WI38 (cell line): ENCODE data around the gene AGGF1.
"Not testable (repeated sequence)": the region's sequence is repeated elsewhere in the genome, so short reads cannot be mapped to it uniquely, and the experiment has no call there.

Experiments used
- H3K4me3 ChIP-seq: 2 replicates; pipeline ENCODE4 v1.5.1; 2011; ENCODE audit warnings: low read depth, mild to moderate bottlenecking, control low read depth, low read length
- TF ChIP-seq, protein P1 (sequence below): IDR thresholded peaks from 2 replicates; pipeline ENCODE4 v1.5.1; 2012; ENCODE audit warnings: low read depth, mild to moderate bottlenecking, control low read depth, low read length

Gene AGGF1

GRCh38 chr5:76994337-76994736 is 35.9 kb upstream of the AGGF1 start:
- no peak overlapping the region for H3K4me3 ChIP-seq
- TF ChIP-seq, protein P1, sequence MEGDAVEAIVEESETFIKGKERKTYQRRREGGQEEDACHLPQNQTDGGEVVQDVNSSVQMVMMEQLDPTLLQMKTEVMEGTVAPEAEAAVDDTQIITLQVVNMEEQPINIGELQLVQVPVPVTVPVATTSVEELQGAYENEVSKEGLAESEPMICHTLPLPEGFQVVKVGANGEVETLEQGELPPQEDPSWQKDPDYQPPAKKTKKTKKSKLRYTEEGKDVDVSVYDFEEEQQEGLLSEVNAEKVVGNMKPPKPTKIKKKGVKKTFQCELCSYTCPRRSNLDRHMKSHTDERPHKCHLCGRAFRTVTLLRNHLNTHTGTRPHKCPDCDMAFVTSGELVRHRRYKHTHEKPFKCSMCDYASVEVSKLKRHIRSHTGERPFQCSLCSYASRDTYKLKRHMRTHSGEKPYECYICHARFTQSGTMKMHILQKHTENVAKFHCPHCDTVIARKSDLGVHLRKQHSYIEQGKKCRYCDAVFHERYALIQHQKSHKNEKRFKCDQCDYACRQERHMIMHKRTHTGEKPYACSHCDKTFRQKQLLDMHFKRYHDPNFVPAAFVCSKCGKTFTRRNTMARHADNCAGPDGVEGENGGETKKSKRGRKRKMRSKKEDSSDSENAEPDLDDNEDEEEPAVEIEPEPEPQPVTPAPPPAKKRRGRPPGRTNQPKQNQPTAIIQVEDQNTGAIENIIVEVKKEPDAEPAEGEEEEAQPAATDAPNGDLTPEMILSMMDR, result no peak

DNA sequence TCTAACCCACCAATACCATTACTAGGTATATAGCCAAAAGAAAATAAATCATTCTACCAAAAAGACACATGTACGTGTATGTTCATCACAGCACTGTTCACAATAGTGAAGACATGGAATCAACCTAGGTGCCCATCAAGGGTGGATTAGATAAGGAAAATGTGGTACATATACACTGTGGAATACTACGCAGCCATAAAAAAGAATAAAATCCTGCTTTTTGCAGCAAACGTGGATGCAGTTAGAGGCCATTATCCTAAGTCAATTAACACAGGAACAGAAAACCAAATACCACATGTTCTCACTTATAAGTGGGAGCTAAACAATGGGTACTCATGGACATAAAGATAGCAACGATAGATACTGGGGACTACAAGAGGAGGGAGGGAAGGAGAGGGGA is 32.0 kb upstream of the AGGF1 start:
- not testable (repeated sequence) for H3K4me3 ChIP-seq

DNA sequence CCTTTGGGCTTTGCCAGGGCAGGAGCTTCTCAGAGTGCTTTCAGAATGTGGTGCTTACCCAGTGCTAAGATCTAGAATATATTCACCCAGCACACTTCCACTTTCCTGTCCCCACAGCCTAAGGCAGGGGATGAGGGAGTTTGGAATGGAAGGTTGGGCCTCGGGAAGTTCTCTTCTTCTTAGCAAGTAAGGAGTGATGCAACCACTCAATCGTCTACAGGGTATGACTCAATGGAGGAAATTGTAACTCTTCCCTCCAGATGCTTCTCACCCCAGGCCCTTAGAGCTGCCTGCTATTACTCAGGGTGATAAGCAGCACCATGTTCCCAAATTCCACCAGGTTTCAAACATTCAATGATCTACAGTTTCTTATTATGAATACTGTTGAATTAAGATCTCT is 30.8 kb upstream of the AGGF1 start:
- TF ChIP-seq, protein P1, result no peak
- H3K4me3 ChIP-seq, result no peak overlapping the region

DNA sequence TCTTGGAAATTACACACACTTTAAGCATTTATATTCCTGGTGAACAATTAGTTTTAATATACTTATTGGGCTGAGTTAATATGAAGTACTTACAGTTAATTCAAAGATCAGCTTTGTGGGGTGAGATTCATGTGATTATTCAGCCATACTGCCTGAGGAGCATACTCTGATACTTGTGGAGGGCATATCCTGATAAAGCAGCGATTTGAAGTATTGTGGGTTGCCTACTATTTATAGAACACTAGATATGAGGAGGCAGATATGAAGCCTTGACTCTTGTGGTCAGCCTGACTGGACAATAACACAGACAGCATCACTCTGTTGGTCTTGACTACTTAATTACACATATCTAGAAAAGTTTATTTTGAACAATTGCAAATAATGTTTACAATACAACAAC is 27.0 kb upstream of the AGGF1 start:
- H3K4me3 ChIP-seq, result no peak overlapping the region
- TF ChIP-seq, protein P1, result no peak

GRCh38 chr5:77006124-77006523 is 24.1 kb upstream of the AGGF1 start:
- TF ChIP-seq, protein P1, result no peak
- no peak overlapping the region for H3K4me3 ChIP-seq

DNA sequence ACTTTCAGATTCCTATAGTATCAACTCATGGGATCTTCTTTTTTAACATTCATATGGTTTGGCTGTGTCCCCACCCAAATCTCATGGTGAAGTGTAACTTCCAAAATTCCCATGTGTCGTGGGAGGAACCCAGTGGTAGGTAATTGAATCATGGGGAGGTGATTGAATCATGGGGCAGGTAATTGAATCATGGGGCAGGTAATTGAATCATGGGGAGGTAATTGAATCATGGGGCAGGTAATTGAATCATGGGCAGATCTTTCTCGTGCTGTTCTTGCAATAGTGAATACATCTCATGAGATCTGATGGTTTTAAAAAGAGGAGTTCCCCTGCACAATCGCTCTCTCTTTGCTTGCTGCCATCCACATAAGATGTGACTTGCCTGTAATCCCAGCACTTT is 21.8 kb upstream of the AGGF1 start:
- H3K4me3 ChIP-seq, result no peak overlapping the region
- TF ChIP-seq, protein P1, result no peak

DNA sequence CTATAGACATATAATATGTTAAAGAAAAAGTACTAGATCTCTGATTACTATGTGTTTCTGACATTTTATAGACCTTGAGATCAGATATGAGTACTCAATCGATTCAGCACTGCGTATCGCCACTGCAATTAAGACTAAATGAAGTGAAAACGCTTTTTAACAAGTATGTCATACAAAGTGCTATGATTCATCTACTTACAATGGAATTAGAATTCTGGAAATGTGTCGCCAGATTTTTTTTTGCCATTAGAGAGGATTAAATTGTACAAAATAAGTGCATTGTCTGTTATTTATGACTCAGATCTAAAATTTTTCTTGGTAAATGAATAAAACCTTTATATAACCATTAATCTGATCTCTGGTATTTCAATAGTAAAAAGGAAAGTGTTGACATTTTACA is 20.0 kb upstream of the AGGF1 start:
- TF ChIP-seq, protein P1, result no peak
- H3K4me3 ChIP-seq, result no peak overlapping the region

GRCh38 chr5:77011498-77011897 is 18.7 kb upstream of the AGGF1 start:
- TF ChIP-seq, protein P1, result no peak
- no peak overlapping the region for H3K4me3 ChIP-seq
